Measurements from ENCODE around the gene TMPRSS13.

DNA sequence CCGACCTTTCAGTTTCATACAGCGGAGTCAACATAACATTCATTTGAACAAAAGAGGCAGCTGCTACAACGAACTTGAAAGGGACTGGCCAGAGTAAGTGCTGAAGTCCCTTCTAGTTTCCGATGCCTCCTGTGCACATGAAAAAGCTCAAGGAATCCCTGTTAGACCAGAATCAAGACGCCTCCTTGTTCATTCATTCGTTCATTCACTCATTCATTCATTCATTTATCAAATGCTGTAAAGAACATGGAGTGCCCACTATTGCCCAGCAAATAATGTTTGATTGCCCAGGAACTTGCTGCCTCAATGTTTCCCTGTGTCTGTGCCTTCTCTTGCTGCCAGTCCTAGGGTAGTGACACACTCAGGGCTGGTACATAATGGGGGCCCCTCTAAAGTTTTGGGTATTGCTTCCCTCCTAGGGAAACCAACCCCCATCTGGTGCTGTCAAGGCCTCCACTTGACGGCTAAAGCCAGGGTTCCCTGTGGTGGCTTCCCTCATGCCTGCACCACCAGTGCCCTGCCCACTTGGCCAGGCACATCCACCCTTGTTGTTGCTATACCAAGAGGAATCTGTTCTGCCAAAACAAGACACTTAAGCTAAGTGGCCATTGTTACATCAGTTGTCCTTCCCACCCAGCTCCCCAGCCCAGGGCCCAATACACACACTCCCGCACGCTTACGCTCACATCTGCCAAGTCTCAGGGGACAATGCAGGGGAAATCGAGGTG lies 3.8 kb downstream of the TMPRSS13 start:
- TF ChIP-seq, protein P1, sequence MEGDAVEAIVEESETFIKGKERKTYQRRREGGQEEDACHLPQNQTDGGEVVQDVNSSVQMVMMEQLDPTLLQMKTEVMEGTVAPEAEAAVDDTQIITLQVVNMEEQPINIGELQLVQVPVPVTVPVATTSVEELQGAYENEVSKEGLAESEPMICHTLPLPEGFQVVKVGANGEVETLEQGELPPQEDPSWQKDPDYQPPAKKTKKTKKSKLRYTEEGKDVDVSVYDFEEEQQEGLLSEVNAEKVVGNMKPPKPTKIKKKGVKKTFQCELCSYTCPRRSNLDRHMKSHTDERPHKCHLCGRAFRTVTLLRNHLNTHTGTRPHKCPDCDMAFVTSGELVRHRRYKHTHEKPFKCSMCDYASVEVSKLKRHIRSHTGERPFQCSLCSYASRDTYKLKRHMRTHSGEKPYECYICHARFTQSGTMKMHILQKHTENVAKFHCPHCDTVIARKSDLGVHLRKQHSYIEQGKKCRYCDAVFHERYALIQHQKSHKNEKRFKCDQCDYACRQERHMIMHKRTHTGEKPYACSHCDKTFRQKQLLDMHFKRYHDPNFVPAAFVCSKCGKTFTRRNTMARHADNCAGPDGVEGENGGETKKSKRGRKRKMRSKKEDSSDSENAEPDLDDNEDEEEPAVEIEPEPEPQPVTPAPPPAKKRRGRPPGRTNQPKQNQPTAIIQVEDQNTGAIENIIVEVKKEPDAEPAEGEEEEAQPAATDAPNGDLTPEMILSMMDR (IDR thresholded peaks at IDR 0.05): no peak
- TF ChIP-seq ZFX (IDR thresholded peaks at IDR 0.05; ENCODE audit: borderline replicate concordance): no peak

All from 22Rv1 (cell line).